WTC11 (cell line): ENCODE data around the gene ZNF487. TPM values are rescaled to one million over a fixed set of nuclear protein-coding genes. Genes with fewer than 3 reads are reported as not detected.

ENCODE experiments used
- FOXJ3 ChIP-seq: sonication (generic); formaldehyde crosslinking; IDR thresholded peaks from 2 replicates; pipeline ENCODE4 v1.9.0; 2021; ENCODE audit warnings: missing genetic modification reagents, mild to moderate bottlenecking, borderline replicate concordance
- GABPB1 ChIP-seq: sonication (generic); formaldehyde crosslinking; IDR thresholded peaks from 2 replicates; pipeline ENCODE4 v1.8.1; 2023; ENCODE audit warnings: mild to moderate bottlenecking, missing genetic modification reagents
- MXD4 ChIP-seq: fragments of 250-450 bp; sonication (Bioruptor Pico); IDR thresholded peaks from 2 replicates; pipeline ENCODE4 v1.8.0; 2021; ENCODE audit warnings: mild to moderate bottlenecking, moderate library complexity, borderline replicate concordance
- SP1 ChIP-seq: sonication (generic); formaldehyde crosslinking; conservative IDR thresholded peaks from 2 replicates; pipeline ENCODE4 v1.8.1; 2022; ENCODE audit warnings: missing genetic modification reagents
- ZNF317 ChIP-seq: sonication (generic); formaldehyde crosslinking; IDR thresholded peaks from 2 replicates; pipeline ENCODE4 v1.8.1; 2023; ENCODE audit warnings: low read depth, mild to moderate bottlenecking, moderate library complexity, missing genetic modification reagents, borderline replicate concordance
- total RNA-seq: library from RNA; stranded (reverse); gene quantifications from 3 replicates; pipeline ENCODE4 v1.2.3, GENCODE V29; 2021
- TF ChIP-seq, protein P1 (sequence below): sonication (generic); formaldehyde crosslinking; IDR thresholded peaks from 2 replicates; pipeline ENCODE4 v1.8.0; 2023; ENCODE audit warnings: mild to moderate bottlenecking, missing genetic modification reagents
- TF ChIP-seq, protein P2 (sequence below): fragments of 250-450 bp; sonication (Bioruptor Pico); IDR thresholded peaks from 2 replicates; pipeline ENCODE4 v1.9.0; 2021; ENCODE audit warnings: mild to moderate bottlenecking, borderline replicate concordance
- TF ChIP-seq, protein P3 (sequence below): sonication (generic); formaldehyde crosslinking; IDR thresholded peaks from 2 replicates; pipeline ENCODE4 v1.8.0; 2022; ENCODE audit warnings: mild to moderate bottlenecking, missing genetic modification reagents
- TF ChIP-seq, protein P4 (sequence below): sonication (generic); formaldehyde crosslinking; IDR thresholded peaks from 2 replicates; pipeline ENCODE4 v1.8.1; 2022; ENCODE audit warnings: low read depth, mild to moderate bottlenecking, moderate library complexity, missing genetic modification reagents, borderline replicate concordance
- TF ChIP-seq, protein P5 (sequence below): sonication (generic); formaldehyde crosslinking; IDR thresholded peaks from 2 replicates; pipeline ENCODE4 v1.8.0; 2023; ENCODE audit warnings: missing genetic modification reagents, mild to moderate bottlenecking, borderline replicate concordance
- TF ChIP-seq, protein P6 (sequence below): fragments of 250-450 bp; sonication (Bioruptor Pico); IDR thresholded peaks from 2 replicates; pipeline ENCODE4 v2.1.2; 2022; ENCODE audit warnings: mild to moderate bottlenecking, moderate library complexity
- TF ChIP-seq, protein P7 (sequence below): sonication (generic); formaldehyde crosslinking; IDR thresholded peaks from 2 replicates; pipeline ENCODE4 v1.8.1; 2022; ENCODE audit warnings: mild to moderate bottlenecking, missing genetic modification reagents, moderate library complexity, borderline replicate concordance

Gene ZNF487
- total RNA-seq, 1 experiment from 2014 or later: 2.3 TPM

DNA sequence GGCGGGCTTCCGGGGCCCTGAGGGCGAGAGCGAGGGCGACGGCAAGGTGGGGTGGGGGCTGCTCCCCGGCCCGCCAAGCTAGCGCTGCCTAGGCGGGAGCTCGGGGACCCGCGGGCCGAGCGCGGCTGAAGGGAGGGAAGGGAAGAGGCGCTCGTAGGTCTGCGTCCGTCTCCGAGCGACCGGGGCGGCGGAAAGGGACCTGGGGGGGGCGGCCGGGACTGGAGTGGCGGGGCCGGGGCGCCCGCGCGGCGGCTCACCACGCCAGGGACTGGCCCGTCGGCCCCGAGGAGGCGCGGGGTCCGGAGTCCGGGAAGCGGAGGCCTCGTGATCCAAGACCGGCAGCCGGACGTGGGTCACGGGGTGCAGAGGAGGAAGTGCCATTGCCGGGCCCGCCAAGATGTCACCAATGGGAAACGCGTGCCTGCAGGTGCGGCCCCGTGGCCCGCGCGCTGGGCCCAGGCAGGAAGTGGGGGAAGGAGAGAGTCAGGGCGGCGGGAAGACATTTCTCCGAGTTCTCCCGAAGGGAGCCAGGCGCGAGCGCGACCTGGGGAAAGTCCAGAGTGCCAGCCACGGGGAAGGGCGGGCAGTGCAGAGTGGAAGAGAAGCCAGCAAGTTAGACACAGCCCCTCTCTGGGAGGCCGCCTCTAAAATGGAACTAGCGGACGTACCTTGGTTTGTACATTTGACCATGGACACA is 39.8 kb upstream of the ZNF487 start (continued):
- TF ChIP-seq SP1 (CRISPR knock-in tag) (peak; percentile 73), FOXJ3 (CRISPR knock-in tag) (no peak), GABPB1 (CRISPR knock-in tag) (peak; percentile 84), MXD4 (CRISPR knock-in tag) (no peak), ZNF317 (CRISPR knock-in tag) (no peak)
- TF ChIP-seq, protein P1, sequence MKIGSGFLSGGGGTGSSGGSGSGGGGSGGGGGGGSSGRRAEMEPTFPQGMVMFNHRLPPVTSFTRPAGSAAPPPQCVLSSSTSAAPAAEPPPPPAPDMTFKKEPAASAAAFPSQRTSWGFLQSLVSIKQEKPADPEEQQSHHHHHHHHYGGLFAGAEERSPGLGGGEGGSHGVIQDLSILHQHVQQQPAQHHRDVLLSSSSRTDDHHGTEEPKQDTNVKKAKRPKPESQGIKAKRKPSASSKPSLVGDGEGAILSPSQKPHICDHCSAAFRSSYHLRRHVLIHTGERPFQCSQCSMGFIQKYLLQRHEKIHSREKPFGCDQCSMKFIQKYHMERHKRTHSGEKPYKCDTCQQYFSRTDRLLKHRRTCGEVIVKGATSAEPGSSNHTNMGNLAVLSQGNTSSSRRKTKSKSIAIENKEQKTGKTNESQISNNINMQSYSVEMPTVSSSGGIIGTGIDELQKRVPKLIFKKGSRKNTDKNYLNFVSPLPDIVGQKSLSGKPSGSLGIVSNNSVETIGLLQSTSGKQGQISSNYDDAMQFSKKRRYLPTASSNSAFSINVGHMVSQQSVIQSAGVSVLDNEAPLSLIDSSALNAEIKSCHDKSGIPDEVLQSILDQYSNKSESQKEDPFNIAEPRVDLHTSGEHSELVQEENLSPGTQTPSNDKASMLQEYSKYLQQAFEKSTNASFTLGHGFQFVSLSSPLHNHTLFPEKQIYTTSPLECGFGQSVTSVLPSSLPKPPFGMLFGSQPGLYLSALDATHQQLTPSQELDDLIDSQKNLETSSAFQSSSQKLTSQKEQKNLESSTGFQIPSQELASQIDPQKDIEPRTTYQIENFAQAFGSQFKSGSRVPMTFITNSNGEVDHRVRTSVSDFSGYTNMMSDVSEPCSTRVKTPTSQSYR: peak; percentile 92
- TF ChIP-seq, protein P2, sequence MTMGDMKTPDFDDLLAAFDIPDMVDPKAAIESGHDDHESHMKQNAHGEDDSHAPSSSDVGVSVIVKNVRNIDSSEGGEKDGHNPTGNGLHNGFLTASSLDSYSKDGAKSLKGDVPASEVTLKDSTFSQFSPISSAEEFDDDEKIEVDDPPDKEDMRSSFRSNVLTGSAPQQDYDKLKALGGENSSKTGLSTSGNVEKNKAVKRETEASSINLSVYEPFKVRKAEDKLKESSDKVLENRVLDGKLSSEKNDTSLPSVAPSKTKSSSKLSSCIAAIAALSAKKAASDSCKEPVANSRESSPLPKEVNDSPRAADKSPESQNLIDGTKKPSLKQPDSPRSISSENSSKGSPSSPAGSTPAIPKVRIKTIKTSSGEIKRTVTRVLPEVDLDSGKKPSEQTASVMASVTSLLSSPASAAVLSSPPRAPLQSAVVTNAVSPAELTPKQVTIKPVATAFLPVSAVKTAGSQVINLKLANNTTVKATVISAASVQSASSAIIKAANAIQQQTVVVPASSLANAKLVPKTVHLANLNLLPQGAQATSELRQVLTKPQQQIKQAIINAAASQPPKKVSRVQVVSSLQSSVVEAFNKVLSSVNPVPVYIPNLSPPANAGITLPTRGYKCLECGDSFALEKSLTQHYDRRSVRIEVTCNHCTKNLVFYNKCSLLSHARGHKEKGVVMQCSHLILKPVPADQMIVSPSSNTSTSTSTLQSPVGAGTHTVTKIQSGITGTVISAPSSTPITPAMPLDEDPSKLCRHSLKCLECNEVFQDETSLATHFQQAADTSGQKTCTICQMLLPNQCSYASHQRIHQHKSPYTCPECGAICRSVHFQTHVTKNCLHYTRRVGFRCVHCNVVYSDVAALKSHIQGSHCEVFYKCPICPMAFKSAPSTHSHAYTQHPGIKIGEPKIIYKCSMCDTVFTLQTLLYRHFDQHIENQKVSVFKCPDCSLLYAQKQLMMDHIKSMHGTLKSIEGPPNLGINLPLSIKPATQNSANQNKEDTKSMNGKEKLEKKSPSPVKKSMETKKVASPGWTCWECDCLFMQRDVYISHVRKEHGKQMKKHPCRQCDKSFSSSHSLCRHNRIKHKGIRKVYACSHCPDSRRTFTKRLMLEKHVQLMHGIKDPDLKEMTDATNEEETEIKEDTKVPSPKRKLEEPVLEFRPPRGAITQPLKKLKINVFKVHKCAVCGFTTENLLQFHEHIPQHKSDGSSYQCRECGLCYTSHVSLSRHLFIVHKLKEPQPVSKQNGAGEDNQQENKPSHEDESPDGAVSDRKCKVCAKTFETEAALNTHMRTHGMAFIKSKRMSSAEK: peak; percentile 60; the same call in 1 of the 2 replicates
- TF ChIP-seq, protein P3, sequence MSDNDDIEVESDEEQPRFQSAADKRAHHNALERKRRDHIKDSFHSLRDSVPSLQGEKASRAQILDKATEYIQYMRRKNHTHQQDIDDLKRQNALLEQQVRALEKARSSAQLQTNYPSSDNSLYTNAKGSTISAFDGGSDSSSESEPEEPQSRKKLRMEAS (CRISPR knock-in tag): peak; percentile 83
- TF ChIP-seq, protein P4, sequence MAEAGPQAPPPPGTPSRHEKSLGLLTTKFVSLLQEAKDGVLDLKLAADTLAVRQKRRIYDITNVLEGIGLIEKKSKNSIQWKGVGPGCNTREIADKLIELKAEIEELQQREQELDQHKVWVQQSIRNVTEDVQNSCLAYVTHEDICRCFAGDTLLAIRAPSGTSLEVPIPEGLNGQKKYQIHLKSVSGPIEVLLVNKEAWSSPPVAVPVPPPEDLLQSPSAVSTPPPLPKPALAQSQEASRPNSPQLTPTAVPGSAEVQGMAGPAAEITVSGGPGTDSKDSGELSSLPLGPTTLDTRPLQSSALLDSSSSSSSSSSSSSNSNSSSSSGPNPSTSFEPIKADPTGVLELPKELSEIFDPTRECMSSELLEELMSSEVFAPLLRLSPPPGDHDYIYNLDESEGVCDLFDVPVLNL (CRISPR knock-in tag): peak; percentile 93
- TF ChIP-seq, protein P5, sequence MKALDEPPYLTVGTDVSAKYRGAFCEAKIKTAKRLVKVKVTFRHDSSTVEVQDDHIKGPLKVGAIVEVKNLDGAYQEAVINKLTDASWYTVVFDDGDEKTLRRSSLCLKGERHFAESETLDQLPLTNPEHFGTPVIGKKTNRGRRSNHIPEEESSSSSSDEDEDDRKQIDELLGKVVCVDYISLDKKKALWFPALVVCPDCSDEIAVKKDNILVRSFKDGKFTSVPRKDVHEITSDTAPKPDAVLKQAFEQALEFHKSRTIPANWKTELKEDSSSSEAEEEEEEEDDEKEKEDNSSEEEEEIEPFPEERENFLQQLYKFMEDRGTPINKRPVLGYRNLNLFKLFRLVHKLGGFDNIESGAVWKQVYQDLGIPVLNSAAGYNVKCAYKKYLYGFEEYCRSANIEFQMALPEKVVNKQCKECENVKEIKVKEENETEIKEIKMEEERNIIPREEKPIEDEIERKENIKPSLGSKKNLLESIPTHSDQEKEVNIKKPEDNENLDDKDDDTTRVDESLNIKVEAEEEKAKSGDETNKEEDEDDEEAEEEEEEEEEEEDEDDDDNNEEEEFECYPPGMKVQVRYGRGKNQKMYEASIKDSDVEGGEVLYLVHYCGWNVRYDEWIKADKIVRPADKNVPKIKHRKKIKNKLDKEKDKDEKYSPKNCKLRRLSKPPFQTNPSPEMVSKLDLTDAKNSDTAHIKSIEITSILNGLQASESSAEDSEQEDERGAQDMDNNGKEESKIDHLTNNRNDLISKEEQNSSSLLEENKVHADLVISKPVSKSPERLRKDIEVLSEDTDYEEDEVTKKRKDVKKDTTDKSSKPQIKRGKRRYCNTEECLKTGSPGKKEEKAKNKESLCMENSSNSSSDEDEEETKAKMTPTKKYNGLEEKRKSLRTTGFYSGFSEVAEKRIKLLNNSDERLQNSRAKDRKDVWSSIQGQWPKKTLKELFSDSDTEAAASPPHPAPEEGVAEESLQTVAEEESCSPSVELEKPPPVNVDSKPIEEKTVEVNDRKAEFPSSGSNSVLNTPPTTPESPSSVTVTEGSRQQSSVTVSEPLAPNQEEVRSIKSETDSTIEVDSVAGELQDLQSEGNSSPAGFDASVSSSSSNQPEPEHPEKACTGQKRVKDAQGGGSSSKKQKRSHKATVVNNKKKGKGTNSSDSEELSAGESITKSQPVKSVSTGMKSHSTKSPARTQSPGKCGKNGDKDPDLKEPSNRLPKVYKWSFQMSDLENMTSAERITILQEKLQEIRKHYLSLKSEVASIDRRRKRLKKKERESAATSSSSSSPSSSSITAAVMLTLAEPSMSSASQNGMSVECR (CRISPR knock-in tag): peak; percentile 35; the same call in 1 of the 2 replicates
- TF ChIP-seq, protein P6, sequence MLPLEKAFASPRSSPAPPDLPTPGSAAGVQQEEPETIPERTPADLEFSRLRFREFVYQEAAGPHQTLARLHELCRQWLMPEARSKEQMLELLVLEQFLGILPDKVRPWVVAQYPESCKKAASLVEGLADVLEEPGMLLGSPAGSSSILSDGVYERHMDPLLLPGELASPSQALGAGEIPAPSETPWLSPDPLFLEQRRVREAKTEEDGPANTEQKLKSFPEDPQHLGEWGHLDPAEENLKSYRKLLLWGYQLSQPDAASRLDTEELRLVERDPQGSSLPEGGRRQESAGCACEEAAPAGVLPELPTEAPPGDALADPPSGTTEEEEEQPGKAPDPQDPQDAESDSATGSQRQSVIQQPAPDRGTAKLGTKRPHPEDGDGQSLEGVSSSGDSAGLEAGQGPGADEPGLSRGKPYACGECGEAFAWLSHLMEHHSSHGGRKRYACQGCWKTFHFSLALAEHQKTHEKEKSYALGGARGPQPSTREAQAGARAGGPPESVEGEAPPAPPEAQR (CRISPR knock-in tag): no peak
- TF ChIP-seq, protein P7, sequence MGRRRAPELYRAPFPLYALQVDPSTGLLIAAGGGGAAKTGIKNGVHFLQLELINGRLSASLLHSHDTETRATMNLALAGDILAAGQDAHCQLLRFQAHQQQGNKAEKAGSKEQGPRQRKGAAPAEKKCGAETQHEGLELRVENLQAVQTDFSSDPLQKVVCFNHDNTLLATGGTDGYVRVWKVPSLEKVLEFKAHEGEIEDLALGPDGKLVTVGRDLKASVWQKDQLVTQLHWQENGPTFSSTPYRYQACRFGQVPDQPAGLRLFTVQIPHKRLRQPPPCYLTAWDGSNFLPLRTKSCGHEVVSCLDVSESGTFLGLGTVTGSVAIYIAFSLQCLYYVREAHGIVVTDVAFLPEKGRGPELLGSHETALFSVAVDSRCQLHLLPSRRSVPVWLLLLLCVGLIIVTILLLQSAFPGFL (CRISPR knock-in tag): peak; percentile 83
